IPS DF 4.7 (cell line): ENCODE data around the gene ELANE.
"Not testable (repeated sequence)": the region's sequence is repeated elsewhere in the genome, so short reads cannot be mapped to it uniquely, and the experiment has no call there.

Experiments used
- DNase-seq: peaks from one replicate; pipeline ENCODE4 v3.0.0-alpha.2; 2013; ENCODE audit warnings: low spot score; ENCODE audit errors: extremely low read depth

The ELANE gene

DNA sequence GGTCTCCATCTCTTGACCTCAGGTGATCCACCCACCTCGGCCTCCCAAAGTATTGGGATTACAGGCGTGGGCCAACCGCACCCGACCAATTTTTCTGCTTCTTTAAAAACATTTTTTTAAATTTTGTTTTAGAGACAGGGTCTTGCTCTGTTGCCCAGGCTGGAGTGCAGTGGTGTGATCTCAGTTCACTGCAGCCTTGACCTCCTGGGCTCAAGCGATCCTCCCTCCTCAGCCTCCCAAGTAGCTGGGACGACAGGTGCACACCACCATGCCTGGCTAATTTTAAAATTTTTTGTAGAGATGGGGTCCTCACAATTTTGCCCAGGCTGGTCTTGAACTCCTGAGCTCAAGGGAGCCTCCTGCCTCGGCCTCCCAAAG lies 9.3 kb upstream of the ELANE start:
- not testable (repeated sequence) for DNase-seq

DNA sequence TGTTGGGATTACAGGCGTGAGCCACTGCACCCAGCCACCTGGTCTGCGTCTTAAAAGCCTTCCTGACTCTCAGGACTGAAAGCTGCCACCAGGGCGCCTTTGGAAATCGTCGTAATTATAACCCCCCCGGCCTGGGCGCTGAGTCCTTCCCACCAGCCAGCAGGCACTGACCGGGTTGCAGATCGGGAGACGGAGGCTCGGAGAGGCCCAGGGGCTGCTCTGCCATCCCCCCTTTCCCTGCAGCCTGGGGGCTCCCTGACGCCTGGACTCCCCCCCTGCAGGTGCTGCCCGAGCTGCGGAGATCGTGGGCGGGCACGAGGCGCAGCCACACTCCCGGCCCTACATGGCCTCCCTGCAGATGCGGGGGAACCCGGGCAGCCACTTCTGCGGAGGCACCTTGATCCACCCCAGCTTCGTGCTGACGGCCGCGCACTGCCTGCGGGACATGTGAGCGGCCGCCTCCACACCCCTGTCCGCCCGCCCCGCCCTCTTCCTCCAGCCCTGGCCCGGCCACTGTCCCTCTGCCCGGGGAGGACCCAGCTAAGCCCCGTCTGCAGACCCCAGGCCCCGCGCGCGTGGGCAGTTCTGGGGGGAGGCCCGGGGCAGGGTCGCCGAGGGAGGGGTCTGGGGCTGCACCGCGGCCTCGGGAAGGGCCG lies 8.8 kb upstream of the ELANE start:
- no peak for DNase-seq

DNA sequence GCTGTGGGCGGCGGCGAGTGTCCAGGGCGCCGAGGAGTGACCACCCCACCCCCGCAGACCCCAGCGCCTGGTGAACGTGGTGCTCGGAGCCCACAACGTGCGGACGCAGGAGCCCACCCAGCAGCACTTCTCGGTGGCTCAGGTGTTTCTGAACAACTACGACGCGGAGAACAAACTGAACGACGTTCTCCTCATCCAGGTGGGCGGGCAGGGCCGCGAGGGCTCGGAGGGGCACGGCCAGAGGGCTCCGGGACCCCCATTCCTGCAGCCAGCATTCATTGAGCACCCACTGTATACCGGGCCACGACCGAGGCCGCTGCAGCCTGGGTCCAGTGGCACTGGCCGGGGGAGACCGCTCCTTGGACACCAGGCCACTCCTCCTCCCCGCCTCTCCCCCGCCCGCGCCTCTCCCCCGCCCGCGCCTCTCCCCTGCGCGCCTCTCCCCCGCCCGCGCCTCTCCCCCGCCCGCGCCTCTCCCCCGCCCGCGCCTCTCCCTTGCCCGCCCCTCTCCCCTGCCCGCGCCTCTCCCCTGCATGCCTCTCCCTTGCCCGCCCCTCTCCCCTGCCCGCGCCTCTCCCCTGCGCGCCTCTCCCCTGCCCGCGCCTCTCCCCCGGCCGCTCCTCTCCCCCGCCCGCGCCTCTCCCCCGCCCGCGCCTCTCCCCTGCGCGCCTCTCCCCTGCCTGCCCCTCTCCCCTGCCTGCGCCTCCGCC lies 8.1 kb upstream of the ELANE start:
- no peak for DNase-seq

DNA sequence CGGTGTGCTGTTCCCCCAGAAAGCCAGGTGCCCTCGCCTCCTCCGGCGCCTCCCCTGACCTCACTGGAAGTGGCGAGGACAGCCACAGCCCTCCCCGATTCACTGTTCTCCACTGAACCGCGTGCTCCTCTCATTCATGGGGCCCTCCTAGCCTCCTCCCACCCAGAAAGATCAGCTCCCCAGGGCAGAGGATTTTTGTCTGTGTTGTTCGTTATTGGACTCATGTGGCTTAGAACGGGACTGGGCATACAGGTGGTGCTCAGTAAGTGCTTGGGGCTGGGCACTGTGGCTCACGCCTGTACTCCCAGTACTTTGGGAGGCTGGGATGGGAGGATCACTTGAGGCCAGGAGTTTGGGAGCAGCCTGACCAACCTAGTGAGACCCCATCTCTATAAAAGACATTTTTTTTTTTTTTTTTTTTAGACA lies 7.5 kb upstream of the ELANE start:
- no peak for DNase-seq

DNA sequence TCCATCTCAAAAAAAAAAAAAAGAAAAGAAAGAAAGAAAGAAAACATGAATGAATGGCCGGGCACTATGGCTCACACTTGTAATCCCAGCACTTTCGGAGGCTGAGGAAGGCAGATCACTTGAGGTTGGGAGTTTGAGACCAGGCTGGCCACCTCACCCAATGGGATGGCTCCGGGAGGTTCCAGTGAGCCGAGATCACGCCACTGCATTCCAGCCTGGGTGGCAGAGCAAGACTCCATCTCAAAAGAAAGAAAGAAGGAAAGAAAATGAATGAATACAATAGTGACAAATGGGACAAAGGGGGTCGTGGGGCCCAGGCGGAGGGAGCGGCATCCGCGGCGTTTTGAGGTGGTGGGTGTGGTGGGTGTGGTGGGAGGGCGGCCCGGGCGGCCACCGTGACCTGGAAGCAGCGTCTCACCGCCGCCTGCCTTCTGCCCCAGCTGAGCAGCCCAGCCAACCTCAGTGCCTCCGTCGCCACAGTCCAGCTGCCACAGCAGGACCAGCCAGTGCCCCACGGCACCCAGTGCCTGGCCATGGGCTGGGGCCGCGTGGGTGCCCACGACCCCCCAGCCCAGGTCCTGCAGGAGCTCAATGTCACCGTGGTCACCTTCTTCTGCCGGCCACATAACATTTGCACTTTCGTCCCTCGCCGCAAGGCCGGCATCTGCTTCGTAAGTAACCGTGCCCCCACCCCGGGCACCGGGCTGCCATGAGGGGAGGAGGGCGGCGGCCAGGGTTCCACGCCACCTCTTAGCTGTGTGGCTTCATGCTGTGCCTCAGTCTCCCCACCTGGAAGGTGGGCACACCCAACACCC lies 6.2 kb upstream of the ELANE start:
- DNase-seq: no peak

DNA sequence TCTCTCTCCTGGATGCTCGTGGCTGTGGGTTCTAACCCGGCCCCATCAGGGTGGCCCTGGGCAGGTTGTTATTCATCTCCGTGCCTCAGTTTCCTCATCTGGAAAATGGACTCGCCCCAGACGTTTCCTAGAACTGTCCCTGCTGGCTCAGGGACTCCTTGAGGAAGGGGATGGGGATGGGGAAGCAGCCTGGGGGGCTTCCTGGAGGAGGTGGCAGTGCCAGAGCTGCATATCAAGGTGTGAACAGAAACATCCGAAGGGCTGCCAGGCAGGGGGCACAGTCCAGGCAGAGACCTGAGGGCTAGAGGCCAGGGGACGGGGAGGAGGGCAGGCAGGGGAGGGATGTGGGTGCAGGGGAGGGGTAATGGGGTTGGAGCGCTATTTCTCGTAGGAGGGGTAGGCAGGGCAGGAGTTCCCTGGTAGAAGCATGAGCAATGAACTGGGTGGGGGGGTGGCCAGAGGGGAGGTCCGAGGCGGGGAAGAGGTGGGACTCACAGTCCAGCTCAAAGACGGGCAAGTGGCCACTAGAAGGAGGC lies 3.6 kb upstream of the ELANE start:
- DNase-seq: no peak

DNA sequence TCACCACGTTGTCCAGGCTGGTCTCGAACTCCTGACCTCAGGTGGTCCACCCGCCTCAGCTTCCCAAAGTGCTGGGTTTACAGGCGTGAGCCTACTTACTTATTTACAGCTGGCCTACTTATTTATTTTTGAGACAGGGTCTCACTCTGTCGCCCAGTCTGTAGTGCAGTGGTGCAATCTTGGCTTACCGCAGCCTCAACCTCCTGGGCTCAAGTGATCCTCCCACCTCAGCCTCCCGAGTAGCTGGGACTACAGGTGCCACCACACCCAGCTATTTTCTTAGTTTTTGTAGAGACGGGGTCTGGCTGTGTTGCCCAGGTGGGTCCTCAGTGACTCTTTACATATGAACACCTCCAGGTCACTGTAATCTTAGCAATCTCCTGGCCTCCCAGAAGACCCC lies 2.9 kb upstream of the ELANE start:
- not testable (repeated sequence) for DNase-seq

DNA sequence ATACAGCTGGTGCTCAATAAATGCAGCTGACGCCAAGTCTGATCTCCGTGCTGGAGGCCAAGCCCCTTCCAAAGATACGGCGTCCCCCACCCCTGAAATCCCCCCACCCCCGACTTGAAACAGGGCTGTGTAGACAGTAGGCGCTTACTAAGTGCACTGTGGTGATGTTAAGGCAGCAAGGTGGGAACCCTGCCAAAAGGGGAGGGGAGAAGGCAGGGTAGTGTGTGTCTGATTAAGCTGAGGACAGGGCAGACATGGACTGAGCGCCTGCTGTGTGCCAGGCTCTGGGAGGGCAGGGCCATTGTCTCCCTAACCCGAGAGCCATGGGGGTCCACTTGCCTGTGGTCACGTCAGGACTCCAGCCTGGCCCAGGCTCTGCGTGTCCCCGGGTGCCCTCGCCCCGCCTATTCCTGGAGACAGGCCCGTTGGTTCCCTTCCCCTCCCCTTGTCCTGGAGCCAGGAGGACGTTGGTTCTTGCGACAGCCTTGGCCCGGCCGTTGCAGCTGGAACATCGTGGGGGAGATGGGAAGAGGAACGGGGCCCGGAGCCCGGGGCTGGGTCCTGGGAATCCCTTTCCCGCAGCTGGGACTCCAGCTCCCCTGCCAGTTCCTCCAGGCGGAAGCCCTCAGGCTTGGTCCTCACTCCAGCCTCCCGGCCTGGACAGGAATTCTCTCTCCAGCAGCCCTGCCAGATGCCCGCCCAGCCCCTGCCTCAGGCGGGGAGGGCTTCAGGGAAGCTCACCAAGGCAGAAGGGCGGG lies 1.7 kb upstream of the ELANE start:
- no peak for DNase-seq

DNA sequence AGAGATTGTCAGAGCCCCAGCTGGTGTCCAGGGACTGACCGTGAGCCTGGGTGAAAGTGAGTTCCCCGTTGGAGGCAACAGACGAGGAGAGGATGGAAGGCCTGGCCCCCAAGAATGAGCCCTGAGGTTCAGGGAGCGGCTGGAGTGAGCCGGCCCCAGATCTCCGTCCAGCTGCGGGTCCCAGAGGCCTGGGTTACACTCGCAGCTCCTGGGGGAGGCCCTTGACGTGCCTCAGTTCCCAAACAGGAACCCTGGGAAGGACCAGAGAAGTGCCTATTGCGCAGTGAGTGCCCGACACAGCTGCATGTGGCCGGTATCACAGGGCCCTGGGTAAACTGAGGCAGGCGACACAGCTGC lies 1.1 kb upstream of the ELANE start:
- no peak for DNase-seq

DNA sequence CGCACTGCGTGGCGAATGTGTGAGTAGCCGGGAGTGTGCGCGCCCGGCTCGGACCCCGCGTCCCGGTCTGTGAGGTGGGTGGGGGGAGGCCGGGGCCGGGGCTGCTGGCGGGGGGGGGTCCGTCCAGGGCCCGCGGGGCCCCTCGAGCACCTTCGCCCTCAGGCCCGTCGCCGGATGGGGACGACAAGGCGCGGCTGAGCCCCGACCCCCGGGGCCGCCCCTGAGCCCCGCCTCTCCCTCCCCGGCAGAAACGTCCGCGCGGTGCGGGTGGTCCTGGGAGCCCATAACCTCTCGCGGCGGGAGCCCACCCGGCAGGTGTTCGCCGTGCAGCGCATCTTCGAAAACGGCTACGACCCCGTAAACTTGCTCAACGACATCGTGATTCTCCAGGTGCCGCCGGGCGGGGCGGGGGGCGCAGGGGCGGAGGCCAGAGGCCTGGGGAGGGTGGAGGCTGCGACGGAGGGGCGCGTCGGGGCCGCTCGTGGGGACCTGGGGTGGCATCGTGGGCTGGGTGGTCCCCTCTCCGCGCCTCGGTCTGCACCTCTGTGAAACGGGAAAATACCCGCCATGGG lies 997 bp downstream of the ELANE start:
- no peak for DNase-seq

DNA sequence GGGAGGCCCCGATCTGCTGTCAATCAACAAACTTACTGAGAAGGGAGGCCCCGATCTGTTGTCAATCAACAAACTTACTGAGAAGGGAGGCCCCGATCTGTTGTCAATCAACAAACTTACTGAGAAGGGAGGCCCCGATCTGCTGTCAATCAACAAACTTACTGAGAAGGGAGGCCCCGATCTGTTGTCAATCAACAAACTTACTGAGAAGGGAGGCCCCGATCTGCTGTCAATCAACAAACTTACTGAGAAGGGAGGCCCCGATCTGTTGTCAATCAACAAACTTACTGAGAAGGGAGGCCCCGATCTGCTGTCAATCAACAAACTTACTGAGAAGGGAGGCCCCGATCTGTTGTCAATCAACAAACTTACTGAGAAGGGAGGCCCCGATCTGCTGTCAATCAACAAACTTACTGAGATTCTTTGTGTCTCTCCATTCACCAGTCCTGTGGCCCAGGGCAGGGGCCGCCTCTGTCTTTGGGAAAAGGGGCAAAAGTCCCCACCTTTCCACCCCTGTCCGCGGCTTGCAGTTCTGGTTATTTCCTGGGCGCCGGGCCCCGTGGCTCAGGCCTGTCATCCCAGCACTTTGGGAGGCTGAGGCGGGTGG lies 1.6 kb downstream of the ELANE start:
- not testable (repeated sequence) for DNase-seq

DNA sequence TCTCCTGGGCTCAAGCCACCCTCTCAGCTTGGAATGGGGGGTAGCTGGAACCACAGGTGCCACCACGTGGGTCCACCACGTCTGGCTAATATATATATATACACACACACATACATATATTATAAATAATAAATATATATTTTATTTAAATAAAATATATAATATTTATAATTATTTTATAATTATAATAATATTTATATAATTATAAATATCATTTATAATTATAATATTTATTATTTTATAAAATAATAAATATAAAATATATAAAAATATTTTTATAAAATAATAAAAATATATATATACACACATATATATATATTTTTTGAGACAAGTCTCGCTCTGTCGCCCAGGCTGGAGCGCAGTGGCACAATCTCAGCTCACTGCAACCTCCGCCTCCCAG lies 2.4 kb downstream of the ELANE start:
- no peak for DNase-seq

DNA sequence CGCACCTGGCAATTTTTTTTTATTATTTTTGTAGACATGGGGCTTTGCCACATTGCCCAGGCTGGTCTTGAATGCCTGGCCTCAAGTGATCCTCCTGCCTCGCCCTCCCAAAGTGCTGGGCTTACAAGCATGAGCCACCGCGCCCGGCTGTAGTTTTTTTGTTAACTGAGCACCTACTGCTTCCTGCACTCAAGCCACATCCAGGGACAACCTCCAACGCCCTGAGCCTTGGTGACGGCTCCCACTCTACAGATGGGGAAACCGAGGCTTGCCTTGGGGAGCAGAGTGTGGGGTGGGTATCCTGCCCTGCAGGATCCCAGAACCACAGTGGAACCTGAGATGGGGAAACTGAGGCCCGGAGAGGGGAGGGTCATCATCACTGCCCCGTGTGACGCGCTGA lies 3.0 kb downstream of the ELANE start:
- DNase-seq: no peak

DNA sequence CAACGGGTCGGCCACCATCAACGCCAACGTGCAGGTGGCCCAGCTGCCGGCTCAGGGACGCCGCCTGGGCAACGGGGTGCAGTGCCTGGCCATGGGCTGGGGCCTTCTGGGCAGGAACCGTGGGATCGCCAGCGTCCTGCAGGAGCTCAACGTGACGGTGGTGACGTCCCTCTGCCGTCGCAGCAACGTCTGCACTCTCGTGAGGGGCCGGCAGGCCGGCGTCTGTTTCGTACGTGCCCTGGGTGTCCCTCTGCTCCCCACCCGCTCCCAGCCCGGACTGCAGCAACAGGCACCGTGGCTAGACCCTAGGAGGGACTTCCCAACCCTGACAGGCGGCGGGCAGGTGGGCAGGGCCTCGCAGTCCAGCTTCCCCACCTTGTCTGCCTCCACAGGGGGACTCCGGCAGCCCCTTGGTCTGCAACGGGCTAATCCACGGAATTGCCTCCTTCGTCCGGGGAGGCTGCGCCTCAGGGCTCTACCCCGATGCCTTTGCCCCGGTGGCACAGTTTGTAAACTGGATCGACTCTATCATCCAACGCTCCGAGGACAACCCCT lies 3.5 kb downstream of the ELANE start:
- no peak for DNase-seq

DNA sequence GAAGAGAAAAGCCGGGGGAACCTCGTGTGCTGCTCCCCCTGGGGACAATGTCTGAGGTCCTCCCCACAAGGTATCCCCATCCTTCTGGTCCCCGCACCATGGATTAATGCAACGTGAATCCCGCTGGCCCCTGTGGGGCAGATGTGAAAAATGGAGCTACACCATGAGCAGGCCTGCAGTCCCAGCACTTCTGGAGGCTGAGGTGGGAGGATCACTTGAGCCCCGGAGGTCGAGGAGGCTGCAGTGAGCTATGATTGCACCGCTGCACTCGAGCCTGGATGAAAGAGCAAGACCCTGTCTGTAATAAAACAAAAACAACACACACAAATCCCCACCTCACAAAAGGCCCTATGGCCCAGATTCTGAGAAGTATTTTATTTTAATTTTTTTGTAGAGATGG lies 6.2 kb downstream of the ELANE start:
- DNase-seq: no peak

DNA sequence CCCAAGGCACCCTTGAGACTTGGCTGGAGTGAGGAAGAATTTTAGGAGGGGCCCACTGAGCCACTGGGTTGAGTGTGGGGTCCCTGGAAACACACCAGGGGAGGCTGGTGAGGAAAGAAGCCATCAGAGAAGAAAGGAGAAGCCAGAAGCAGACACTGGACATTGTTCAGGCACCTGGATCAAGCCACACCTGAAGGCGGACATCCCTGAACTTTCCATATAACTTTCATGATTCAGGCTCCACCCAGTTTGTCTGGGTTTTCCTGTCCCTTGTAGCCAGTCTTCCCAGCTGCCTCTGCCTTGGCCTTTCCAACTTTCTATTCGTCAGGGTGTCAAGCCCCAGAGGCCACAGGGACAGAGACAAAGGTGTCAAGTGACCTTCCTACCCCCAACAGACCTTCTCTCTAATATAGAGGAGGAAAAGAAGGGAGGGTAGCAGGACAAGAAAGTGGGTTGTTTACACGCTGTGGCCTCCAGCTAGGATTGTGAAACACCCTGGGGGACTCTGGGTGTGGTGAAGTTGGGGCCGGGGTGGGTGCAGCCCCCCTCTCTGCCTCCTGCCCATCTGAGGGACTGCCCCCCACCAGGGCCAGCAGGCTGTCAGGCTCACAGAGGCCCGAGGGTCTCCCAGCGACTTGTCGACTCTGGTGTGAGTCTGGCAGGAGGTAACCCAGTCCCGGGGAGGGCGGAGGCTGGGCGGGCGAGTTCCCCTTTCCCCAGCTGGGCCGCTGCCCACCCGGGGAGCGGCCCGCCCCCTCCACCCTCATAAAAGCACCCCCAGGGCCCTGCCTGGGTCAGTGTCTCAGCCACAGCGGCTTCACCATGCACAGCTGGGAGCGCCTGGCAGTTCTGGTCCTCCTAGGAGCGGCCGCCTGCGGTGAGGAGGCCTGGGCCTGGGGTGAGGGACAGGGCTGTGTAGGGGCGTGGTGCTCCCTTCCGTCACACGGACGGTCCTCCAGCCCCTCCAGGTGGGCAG lies 7.1 kb downstream of the ELANE start, which contains the start of gene CFD:
Gene CFD (plus strand): TSS at position 797 of the 976 bp plus-strand sequence. CDS start 26 bp downstream, at position 823.
- no peak for DNase-seq

DNA sequence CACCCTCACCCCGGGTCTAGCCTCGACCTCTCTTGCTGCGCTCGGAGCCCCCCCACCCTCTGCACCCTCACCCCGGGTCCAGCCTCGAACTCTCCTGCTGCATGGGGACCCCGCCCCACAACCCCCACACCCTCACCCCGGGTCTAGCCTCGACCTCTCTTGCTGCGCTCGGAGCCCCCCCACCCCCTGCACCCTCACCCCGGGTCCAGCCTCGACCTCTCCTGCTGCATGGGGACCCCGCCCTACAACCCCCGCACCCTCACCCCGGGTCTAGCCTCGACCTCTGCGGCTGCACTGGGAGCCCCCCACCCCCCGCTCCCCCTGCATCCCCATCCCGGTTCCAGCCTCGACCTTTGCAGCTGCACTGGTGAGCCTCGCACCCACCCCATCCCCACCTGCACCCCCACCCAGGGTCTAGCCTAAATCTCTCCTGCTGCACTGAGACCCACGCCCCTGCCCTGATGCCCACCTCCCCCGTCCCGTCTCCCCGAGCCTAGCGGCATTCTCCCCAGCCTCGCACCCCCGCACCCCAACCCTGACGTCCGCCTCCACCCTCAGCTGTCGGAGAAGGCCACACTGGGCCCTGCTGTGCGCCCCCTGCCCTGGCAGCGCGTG lies 9.1 kb downstream of the ELANE start:
- no peak for DNase-seq

DNA sequence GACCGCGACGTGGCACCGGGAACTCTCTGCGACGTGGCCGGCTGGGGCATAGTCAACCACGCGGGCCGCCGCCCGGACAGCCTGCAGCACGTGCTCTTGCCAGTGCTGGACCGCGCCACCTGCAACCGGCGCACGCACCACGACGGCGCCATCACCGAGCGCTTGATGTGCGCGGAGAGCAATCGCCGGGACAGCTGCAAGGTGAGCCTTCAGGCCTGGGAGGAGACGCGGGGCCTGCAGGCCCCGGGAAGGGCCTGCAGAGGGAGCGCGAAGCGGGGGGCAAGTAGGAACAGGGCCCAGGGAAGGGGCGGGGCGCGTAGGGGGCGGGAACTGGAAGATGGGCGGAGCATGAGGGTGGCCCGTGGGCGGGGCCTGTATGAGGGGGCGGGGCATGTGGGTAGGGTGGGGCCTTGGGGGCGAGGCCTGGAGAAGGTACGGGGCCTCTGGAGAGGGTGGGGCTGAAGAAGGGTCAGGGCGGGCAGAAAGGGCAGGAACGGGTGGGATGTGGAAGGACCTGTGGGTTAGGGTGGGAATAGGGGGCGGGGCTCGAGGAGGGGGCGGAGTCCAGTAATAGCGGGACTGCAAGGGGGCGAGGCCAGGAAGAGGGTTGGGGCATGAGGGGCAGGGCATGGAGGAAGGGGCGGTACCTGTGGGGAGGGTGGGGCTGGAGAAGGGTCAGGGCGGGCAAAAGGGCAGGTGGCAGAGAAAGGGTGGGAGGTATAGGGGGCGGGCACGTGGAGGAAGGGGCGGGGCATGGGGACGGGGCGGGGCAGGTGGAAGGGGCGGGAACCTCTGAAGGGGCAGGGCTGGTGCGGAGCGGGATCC lies 9.9 kb downstream of the ELANE start:
- DNase-seq: peak; percentile 51
